ENCODE data around the gene PFN3. TPM values are rescaled to one million over a fixed set of nuclear protein-coding genes. Genes with fewer than 3 reads are reported as not detected.

Gene PFN3
- total and polyA plus RNA-seq, 2 of the 13 experiments (the other 11 are each of a cell fraction or from before 2014, with no cell fraction given), result not detected

DNA sequence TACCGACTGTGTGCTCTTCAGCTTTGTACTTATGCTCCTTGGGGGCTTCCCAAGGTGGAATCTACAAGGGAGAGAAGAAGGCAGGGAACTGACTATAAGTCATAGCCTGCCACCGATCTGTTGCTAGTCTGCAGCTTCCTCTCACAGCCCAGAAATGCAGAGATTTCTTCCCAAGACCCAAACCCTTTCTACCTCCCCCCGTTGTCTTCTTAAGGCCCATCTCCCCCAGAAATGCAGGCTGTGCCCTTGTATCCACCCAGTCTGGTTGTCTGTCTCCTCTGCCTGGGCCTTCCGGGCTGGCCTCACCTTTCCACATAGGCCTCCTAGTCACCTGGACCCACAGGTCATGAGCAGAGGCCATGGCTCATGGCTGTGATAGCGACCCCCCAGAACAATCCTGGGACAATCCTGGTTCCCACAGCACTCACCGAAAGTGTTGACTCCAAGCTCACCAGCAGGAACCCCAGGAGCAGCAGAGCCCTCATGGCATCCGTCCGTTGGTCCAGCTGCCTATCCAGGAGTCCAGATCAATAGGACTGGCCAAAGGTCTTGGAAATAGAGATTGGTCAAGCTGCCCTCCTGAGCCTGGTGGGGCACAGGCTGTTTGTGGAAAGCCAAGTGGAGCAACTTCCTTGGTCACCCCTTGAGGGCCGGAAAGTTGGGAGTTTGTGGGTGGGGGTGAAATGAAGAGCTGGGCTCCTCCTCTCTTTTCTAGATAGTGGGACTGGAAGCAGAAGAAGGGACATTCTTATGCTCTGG is 8.8 kb upstream of the PFN3 start, which contains the start of gene F12 (continued):
- TF ChIP-seq, protein P1, sequence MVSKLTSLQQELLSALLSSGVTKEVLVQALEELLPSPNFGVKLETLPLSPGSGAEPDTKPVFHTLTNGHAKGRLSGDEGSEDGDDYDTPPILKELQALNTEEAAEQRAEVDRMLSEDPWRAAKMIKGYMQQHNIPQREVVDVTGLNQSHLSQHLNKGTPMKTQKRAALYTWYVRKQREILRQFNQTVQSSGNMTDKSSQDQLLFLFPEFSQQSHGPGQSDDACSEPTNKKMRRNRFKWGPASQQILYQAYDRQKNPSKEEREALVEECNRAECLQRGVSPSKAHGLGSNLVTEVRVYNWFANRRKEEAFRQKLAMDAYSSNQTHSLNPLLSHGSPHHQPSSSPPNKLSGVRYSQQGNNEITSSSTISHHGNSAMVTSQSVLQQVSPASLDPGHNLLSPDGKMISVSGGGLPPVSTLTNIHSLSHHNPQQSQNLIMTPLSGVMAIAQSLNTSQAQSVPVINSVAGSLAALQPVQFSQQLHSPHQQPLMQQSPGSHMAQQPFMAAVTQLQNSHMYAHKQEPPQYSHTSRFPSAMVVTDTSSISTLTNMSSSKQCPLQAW (CRISPR knock-in tag; IDR thresholded peaks at IDR 0.05), result no peak
- TF ChIP-seq, protein P2, sequence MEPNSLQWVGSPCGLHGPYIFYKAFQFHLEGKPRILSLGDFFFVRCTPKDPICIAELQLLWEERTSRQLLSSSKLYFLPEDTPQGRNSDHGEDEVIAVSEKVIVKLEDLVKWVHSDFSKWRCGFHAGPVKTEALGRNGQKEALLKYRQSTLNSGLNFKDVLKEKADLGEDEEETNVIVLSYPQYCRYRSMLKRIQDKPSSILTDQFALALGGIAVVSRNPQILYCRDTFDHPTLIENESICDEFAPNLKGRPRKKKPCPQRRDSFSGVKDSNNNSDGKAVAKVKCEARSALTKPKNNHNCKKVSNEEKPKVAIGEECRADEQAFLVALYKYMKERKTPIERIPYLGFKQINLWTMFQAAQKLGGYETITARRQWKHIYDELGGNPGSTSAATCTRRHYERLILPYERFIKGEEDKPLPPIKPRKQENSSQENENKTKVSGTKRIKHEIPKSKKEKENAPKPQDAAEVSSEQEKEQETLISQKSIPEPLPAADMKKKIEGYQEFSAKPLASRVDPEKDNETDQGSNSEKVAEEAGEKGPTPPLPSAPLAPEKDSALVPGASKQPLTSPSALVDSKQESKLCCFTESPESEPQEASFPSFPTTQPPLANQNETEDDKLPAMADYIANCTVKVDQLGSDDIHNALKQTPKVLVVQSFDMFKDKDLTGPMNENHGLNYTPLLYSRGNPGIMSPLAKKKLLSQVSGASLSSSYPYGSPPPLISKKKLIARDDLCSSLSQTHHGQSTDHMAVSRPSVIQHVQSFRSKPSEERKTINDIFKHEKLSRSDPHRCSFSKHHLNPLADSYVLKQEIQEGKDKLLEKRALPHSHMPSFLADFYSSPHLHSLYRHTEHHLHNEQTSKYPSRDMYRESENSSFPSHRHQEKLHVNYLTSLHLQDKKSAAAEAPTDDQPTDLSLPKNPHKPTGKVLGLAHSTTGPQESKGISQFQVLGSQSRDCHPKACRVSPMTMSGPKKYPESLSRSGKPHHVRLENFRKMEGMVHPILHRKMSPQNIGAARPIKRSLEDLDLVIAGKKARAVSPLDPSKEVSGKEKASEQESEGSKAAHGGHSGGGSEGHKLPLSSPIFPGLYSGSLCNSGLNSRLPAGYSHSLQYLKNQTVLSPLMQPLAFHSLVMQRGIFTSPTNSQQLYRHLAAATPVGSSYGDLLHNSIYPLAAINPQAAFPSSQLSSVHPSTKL (CRISPR knock-in tag; IDR thresholded peaks at IDR 0.05), result peak; percentile 67
- no peak for TF ChIP-seq DNMT1 (CRISPR knock-in tag; IDR thresholded peaks at IDR 0.05)
- TF ChIP-seq, protein P3, sequence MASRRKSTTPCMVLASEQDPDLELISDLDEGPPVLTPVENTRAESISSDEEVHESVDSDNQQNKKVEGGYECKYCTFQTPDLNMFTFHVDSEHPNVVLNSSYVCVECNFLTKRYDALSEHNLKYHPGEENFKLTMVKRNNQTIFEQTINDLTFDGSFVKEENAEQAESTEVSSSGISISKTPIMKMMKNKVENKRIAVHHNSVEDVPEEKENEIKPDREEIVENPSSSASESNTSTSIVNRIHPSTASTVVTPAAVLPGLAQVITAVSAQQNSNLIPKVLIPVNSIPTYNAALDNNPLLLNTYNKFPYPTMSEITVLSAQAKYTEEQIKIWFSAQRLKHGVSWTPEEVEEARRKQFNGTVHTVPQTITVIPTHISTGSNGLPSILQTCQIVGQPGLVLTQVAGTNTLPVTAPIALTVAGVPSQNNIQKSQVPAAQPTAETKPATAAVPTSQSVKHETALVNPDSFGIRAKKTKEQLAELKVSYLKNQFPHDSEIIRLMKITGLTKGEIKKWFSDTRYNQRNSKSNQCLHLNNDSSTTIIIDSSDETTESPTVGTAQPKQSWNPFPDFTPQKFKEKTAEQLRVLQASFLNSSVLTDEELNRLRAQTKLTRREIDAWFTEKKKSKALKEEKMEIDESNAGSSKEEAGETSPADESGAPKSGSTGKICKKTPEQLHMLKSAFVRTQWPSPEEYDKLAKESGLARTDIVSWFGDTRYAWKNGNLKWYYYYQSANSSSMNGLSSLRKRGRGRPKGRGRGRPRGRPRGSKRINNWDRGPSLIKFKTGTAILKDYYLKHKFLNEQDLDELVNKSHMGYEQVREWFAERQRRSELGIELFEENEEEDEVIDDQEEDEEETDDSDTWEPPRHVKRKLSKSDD (CRISPR knock-in tag; IDR thresholded peaks at IDR 0.05; ENCODE audit: low read depth), result 0 out of 2 replicates have a peak, but pooled peaks have one; percentile 27
- no peak for TF ChIP-seq ZFAT (CRISPR knock-in tag; conservative IDR thresholded peaks at IDR 0.05)
- TF ChIP-seq MBNL3 (CRISPR knock-in tag; conservative IDR thresholded peaks at IDR 0.05), result no peak
- no peak for TF ChIP-seq ZNF766 (CRISPR knock-in tag; IDR thresholded peaks at IDR 0.05; ENCODE audit: borderline replicate concordance)
- no peak for TF ChIP-seq CCAR2 (optimal IDR thresholded peaks at IDR 0.05; ENCODE audit: low read depth, low read length)
- TF ChIP-seq ZNF644 (CRISPR knock-in tag; IDR thresholded peaks at IDR 0.05; ENCODE audit: low read depth), result peak; percentile 72
- no peak for TF ChIP-seq RELA (CRISPR knock-in tag; IDR thresholded peaks at IDR 0.05)
- 0 out of 2 replicates have a peak, but pooled peaks have one; percentile 21 for TF ChIP-seq ZBTB38 (CRISPR knock-in tag; IDR thresholded peaks at IDR 0.05)
- TF ChIP-seq, protein P4, sequence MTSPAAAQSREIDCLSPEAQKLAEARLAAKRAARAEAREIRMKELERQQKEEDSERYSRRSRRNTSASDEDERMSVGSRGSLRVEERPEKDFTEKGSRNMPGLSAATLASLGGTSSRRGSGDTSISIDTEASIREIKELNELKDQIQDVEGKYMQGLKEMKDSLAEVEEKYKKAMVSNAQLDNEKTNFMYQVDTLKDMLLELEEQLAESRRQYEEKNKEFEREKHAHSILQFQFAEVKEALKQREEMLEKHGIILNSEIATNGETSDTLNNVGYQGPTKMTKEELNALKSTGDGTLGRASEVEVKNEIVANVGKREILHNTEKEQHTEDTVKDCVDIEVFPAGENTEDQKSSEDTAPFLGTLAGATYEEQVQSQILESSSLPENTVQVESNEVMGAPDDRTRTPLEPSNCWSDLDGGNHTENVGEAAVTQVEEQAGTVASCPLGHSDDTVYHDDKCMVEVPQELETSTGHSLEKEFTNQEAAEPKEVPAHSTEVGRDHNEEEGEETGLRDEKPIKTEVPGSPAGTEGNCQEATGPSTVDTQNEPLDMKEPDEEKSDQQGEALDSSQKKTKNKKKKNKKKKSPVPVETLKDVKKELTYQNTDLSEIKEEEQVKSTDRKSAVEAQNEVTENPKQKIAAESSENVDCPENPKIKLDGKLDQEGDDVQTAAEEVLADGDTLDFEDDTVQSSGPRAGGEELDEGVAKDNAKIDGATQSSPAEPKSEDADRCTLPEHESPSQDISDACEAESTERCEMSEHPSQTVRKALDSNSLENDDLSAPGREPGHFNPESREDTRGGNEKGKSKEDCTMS (CRISPR knock-in tag; conservative IDR thresholded peaks at IDR 0.05), result no peak
- no peak for TF ChIP-seq MIER3 (CRISPR knock-in tag; IDR thresholded peaks at IDR 0.05; ENCODE audit: borderline replicate concordance)
- TF ChIP-seq, protein P5, sequence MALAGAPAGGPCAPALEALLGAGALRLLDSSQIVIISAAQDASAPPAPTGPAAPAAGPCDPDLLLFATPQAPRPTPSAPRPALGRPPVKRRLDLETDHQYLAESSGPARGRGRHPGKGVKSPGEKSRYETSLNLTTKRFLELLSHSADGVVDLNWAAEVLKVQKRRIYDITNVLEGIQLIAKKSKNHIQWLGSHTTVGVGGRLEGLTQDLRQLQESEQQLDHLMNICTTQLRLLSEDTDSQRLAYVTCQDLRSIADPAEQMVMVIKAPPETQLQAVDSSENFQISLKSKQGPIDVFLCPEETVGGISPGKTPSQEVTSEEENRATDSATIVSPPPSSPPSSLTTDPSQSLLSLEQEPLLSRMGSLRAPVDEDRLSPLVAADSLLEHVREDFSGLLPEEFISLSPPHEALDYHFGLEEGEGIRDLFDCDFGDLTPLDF (CRISPR knock-in tag; IDR thresholded peaks at IDR 0.05), result no peak
- TF ChIP-seq MZF1 (CRISPR knock-in tag; IDR thresholded peaks at IDR 0.05; ENCODE audit: borderline replicate concordance), result no peak

All from HepG2 (cell line).